Endothelial cell (in vitro differentiated cells): ENCODE measurements around the gene HPF1. TPM values are rescaled to one million over a fixed set of nuclear protein-coding genes. Genes with fewer than 3 reads are reported as not detected.

ENCODE experiments used
- DNase-seq: peaks from one replicate; pipeline ENCODE4 v3.0.0; 2021; ENCODE audit warnings: low spot score
- H3K27ac Mint-ChIP-seq: one replicate; pipeline ENCODE4 v1.8.0; 2021; ENCODE audit warnings: mixed read lengths, inconsistent platforms; ENCODE audit not compliant: unreplicated experiment
- H3K27me3 Mint-ChIP-seq: one replicate; pipeline ENCODE4 v1.8.0; 2021; ENCODE audit warnings: mild to moderate bottlenecking, moderate library complexity, mixed read lengths, inconsistent platforms; ENCODE audit not compliant: unreplicated experiment
- H3K36me3 Mint-ChIP-seq: one replicate; pipeline ENCODE4 v1.8.0; 2021; ENCODE audit warnings: mild to moderate bottlenecking, low read depth, mixed read lengths, inconsistent platforms; ENCODE audit not compliant: unreplicated experiment
- H3K4me1 Mint-ChIP-seq: one replicate; pipeline ENCODE4 v1.8.0; 2021; ENCODE audit warnings: mild to moderate bottlenecking, mixed read lengths, inconsistent platforms; ENCODE audit not compliant: unreplicated experiment
- H3K4me3 Mint-ChIP-seq: one replicate; pipeline ENCODE4 v1.8.0; 2021; ENCODE audit warnings: mild to moderate bottlenecking, mixed read lengths, inconsistent platforms; ENCODE audit not compliant: unreplicated experiment
- H3K9me3 Mint-ChIP-seq: one replicate; pipeline ENCODE4 v1.8.0; 2021; ENCODE audit warnings: mixed read lengths, inconsistent platforms; ENCODE audit not compliant: unreplicated experiment
- total RNA-seq: library from RNA; stranded (reverse); fragmentation: NEBNext Ultra II Directional; extraction: Animal tissue kit (Norgen Biotek cat#: 25700); gene quantifications from one replicate; pipeline ENCODE4 v1.2.1, GENCODE V29; 2021; ENCODE audit not compliant: unreplicated experiment
- TF ChIP-seq, protein P1 (sequence below): fragments of 200-600 bp; sonication (generic); IDR thresholded peaks from one replicate; pipeline ENCODE4 v1.5.0; 2021; ENCODE audit warnings: antibody characterized with exemption; ENCODE audit not compliant: unreplicated experiment

Gene HPF1
- total RNA-seq, 1 donor from 2014 or later: 30.2 TPM

- no peak overlapping the region for H3K4me3 Mint-ChIP-seq
- no peak overlapping the region for H3K27ac Mint-ChIP-seq
- no peak for DNase-seq
- no peaks in the 10 kb centered on the region for H3K27me3 Mint-ChIP-seq
- H3K9me3 Mint-ChIP-seq: no peaks in the 10 kb centered on the region
- TF ChIP-seq, protein P1, sequence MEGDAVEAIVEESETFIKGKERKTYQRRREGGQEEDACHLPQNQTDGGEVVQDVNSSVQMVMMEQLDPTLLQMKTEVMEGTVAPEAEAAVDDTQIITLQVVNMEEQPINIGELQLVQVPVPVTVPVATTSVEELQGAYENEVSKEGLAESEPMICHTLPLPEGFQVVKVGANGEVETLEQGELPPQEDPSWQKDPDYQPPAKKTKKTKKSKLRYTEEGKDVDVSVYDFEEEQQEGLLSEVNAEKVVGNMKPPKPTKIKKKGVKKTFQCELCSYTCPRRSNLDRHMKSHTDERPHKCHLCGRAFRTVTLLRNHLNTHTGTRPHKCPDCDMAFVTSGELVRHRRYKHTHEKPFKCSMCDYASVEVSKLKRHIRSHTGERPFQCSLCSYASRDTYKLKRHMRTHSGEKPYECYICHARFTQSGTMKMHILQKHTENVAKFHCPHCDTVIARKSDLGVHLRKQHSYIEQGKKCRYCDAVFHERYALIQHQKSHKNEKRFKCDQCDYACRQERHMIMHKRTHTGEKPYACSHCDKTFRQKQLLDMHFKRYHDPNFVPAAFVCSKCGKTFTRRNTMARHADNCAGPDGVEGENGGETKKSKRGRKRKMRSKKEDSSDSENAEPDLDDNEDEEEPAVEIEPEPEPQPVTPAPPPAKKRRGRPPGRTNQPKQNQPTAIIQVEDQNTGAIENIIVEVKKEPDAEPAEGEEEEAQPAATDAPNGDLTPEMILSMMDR: no peak
- no peaks in the 10 kb centered on the region for H3K4me1 Mint-ChIP-seq
- H3K36me3 Mint-ChIP-seq: peaks cover 25% of the 10 kb centered on the region
These were observed 75.2 kb downstream of the HPF1 start for GRCh38 chr4:169682372-169683047.

Other genes with a start within 250 kb of the HPF1 start
- 12.5 TPM for gene NEK1, start 145.4 kb downstream of the HPF1 start, total RNA-seq
- 58.0 TPM for gene CLCN3, start 137.4 kb downstream of the HPF1 start, total RNA-seq